SK-N-SH (cell line): ENCODE data around the gene CYP2F1.

Experiments used
- CHD2 ChIP-seq: fragments of 150-350 bp; IDR thresholded peaks from 2 replicates; pipeline ENCODE4 v1.6.1; 2018; ENCODE audit warnings: low read length; ENCODE audit not compliant: partially characterized antibody
- TF ChIP-seq, protein P1 (sequence below): IDR thresholded peaks from 2 replicates; pipeline ENCODE4 v1.4.0; 2012; ENCODE audit warnings: low read depth, borderline replicate concordance

DNA sequence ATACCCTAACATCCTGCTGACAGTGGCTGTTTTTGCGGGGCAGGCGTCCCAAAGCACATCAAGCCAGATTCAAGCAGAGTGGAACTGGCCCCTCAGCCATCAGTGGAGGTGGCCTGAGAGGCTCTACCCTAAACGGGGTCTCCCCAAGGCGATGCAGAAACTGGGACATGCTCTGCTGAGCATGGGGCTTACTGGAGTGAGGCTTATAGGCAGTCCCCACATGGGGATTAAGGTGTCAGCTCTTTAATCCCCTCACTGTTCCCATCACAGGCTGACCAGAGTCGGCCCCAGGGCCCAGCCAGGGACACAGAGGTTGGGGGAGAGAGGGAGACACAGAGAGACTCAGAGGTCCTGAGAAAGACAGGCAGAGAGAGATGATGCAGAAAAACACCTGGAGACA, 17.0 kb downstream of the CYP2F1 start:
- TF ChIP-seq CHD2, result no peak
- TF ChIP-seq, protein P1, sequence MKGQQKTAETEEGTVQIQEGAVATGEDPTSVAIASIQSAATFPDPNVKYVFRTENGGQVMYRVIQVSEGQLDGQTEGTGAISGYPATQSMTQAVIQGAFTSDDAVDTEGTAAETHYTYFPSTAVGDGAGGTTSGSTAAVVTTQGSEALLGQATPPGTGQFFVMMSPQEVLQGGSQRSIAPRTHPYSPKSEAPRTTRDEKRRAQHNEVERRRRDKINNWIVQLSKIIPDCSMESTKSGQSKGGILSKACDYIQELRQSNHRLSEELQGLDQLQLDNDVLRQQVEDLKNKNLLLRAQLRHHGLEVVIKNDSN, result no peak
